T47D (cell line): ENCODE data around the gene SPSB2.

ENCODE experiments used
- DNase-seq, 2 experiments: peaks; one replicate each; pipeline versions ENCODE4 v3.0.0 to v3.0.0-alpha.2; 2011 to 2012; ENCODE audit warnings: low read depth in 1 of 2, low spot score in 1 of 2
- JUND ChIP-seq: IDR thresholded peaks from 2 replicates; pipeline ENCODE4 v1.6.1; 2012; ENCODE audit warnings: low read depth
- in situ Hi-C: cut with HindIII; loops from 2 replicates; pipeline ENCODE4 v1.10.0; 2016; ENCODE audit warnings: low sequenced_read_pairs, low pct_unique_long_range_greater_than_20kb

The SPSB2 gene

GRCh38 chr12:6837370-6838060 lies 35.6 kb downstream of the SPSB2 start:
- in situ Hi-C loops: no loop called here
- TF ChIP-seq JUND: no peak
- DNase-seq: no peak

GRCh38 chr12:6836851-6837250 lies 36.3 kb downstream of the SPSB2 start:
- TF ChIP-seq JUND: no peak
- in situ Hi-C loops: no loop called here
- DNase-seq: no peak

GRCh38 chr12:6834873-6835272 lies 38.2 kb downstream of the SPSB2 start:
- DNase-seq: no peak
- no peak for TF ChIP-seq JUND
- in situ Hi-C loops: no loop called here

- no peak for TF ChIP-seq JUND
- DNase-seq: no peak
- in situ Hi-C loops: no loop called here
Observed at GRCh38 chr12:6834254-6834653, 38.8 kb downstream of the SPSB2 start.

- no peak for TF ChIP-seq JUND
- DNase-seq: no peak
- in situ Hi-C loops: no loop called here
Observed at GRCh38 chr12:6833189-6833890, 39.8 kb downstream of the SPSB2 start.

- in situ Hi-C loops: no loop called here
- DNase-seq: no peak
- no peak for TF ChIP-seq JUND
Observed at GRCh38 chr12:6832125-6832524, 41.0 kb downstream of the SPSB2 start.

- no peak for DNase-seq
- in situ Hi-C loops: no loop called here
- no peak for TF ChIP-seq JUND
Observed at GRCh38 chr12:6831450-6831995, 41.6 kb downstream of the SPSB2 start.

- no peak for DNase-seq
- TF ChIP-seq JUND: no peak
- in situ Hi-C loops: no loop called here
Observed at GRCh38 chr12:6830999-6831398, 42.1 kb downstream of the SPSB2 start.

- TF ChIP-seq JUND: no peak
- DNase-seq: no peak
- in situ Hi-C loops: no loop called here
Observed at GRCh38 chr12:6830286-6830890, 42.7 kb downstream of the SPSB2 start.

GRCh38 chr12:6829536-6830220 lies 43.4 kb downstream of the SPSB2 start:
- TF ChIP-seq JUND: no peak
- DNase-seq: no peak
- in situ Hi-C loops: no loop called here

GRCh38 chr12:6828781-6829535 lies 44.1 kb downstream of the SPSB2 start:
- in situ Hi-C loops: no loop called here
- DNase-seq: no peak

More at GRCh38 chr12:6828781-6829535, 44.1 kb downstream of the SPSB2 start:
- no peak for TF ChIP-seq JUND
